Liver (tissue), 9 donors: Measurements from ENCODE around the gene SERPINA6. TPM values are rescaled to one million over a fixed set of nuclear protein-coding genes. Genes with fewer than 3 reads are reported as not detected.

Source experiments
- DNase-seq: peaks from one replicate; pipeline ENCODE4 v3.0.0-alpha.2; 2017; ENCODE audit warnings: low spot score
- H3K27ac ChIP-seq, 2 donors: one replicate each; pipeline ENCODE4 v1.7.0; 2013; ENCODE audit warnings: inconsistent platforms in 2 of 2, low read length in 2 of 2, control low read depth in 1 of 2, low read depth in 1 of 2, mild to moderate bottlenecking in 1 of 2
- H3K27me3 ChIP-seq, 4 donors: one replicate each; pipeline versions ENCODE4 v1.6.1 to v1.7.0; 2013; ENCODE audit warnings: low read length in 3 of 4, inconsistent platforms in 1 of 4, mild to moderate bottlenecking in 1 of 4, moderate library complexity in 1 of 4; ENCODE audit not compliant: control insufficient read depth in 4 of 4, insufficient read depth in 4 of 4
- H3K36me3 ChIP-seq, 4 donors: one replicate each; pipeline versions ENCODE4 v1.6.1 to v1.7.0; 2013; ENCODE audit warnings: low read length in 3 of 4, mild to moderate bottlenecking in 3 of 4, low read depth in 1 of 4, moderate library complexity in 1 of 4; ENCODE audit not compliant: control insufficient read depth in 4 of 4, insufficient read depth in 3 of 4
- H3K4me1 ChIP-seq, 4 donors: one replicate each; pipeline versions ENCODE4 v1.6.1 to v1.7.0; 2013; ENCODE audit warnings: low read length in 3 of 4, mild to moderate bottlenecking in 3 of 4, moderate library complexity in 1 of 4; ENCODE audit not compliant: control insufficient read depth in 4 of 4, insufficient read depth in 4 of 4
- H3K4me3 ChIP-seq, 3 donors: one replicate each; pipeline versions ENCODE4 v1.6.1 to v1.7.0; 2013; ENCODE audit warnings: low read length in 3 of 3, control low read depth in 1 of 3, low read depth in 1 of 3, mild to moderate bottlenecking in 1 of 3
- H3K9ac ChIP-seq, 2 donors: one replicate each; pipeline ENCODE4 v1.7.0; 2013; ENCODE audit warnings: low read length in 2 of 2, mild to moderate bottlenecking in 2 of 2, moderate library complexity in 2 of 2, control low read depth in 1 of 2, low read depth in 1 of 2
- H3K9me3 ChIP-seq, 4 donors: one replicate each; pipeline versions ENCODE4 v1.6.1 to v1.7.0; 2013; ENCODE audit warnings: low read length in 3 of 4; ENCODE audit not compliant: control insufficient read depth in 4 of 4
- EGR1 ChIP-seq, 2 donors: IDR thresholded peaks; 2 replicates each; pipeline ENCODE4 v1.6.1; 2016 to 2018; ENCODE audit warnings: antibody characterized with exemption in 2 of 2, low read depth in 2 of 2
- FOXA1 ChIP-seq: IDR thresholded peaks from 2 replicates; pipeline ENCODE4 v1.6.1; 2016; ENCODE audit warnings: antibody characterized with exemption
- FOXA2 ChIP-seq: IDR thresholded peaks from 2 replicates; pipeline ENCODE4 v1.6.1; 2016; ENCODE audit warnings: antibody characterized with exemption
- GABPA ChIP-seq, 2 donors: IDR thresholded peaks in 1 of 2; conservative IDR thresholded peaks in 1 of 2; 2 replicates each; pipeline ENCODE4 v1.6.1; 2016; ENCODE audit warnings: antibody characterized with exemption in 2 of 2, mild to moderate bottlenecking in 1 of 2, moderate library complexity in 1 of 2
- HNF4A ChIP-seq, 2 donors: conservative IDR thresholded peaks; 2 replicates each; pipeline ENCODE4 v1.6.1; 2016; ENCODE audit warnings: antibody characterized with exemption in 2 of 2, mild to moderate bottlenecking in 2 of 2
- HNF4G ChIP-seq: IDR thresholded peaks from 2 replicates; pipeline ENCODE4 v1.6.1; 2016; ENCODE audit warnings: antibody characterized with exemption
- JUND ChIP-seq, 2 donors: IDR thresholded peaks; 2 replicates each; pipeline ENCODE4 v1.6.1; 2016; ENCODE audit warnings: antibody characterized with exemption in 2 of 2
- NR2F2 ChIP-seq: IDR thresholded peaks from 2 replicates; pipeline ENCODE4 v1.6.1; 2016; ENCODE audit warnings: antibody characterized with exemption
- RAD21 ChIP-seq, 2 donors: IDR thresholded peaks; 2 replicates each; pipeline ENCODE4 v1.6.1; 2016; ENCODE audit warnings: antibody characterized with exemption in 2 of 2, mild to moderate bottlenecking in 2 of 2
- RXRA ChIP-seq, 2 donors: IDR thresholded peaks; 2 replicates each; pipeline ENCODE4 v1.6.1; 2017 to 2018; ENCODE audit warnings: antibody characterized with exemption in 2 of 2, mild to moderate bottlenecking in 1 of 2
- SP1 ChIP-seq: IDR thresholded peaks from 2 replicates; pipeline ENCODE4 v1.6.1; 2018; ENCODE audit warnings: antibody characterized with exemption, mild to moderate bottlenecking
- TAF1 ChIP-seq: conservative IDR thresholded peaks from 2 replicates; pipeline ENCODE4 v1.6.1; 2016; ENCODE audit warnings: antibody characterized with exemption, mild to moderate bottlenecking
- YY1 ChIP-seq: IDR thresholded peaks from 2 replicates; pipeline ENCODE4 v1.6.1; 2016; ENCODE audit warnings: antibody characterized with exemption, mild to moderate bottlenecking
- ZBTB33 ChIP-seq: IDR thresholded peaks from 2 replicates; pipeline ENCODE4 v1.6.1; 2016; ENCODE audit warnings: antibody characterized with exemption
- WGBS: extraction: QIAGEN DNeasy Blood & Tissue Kit; methylation state at CpG from one replicate; pipeline ENCODE4 v1.1.7; 2013; 5-methylcytosine and 5-hydroxymethylcytosine counted together
- polyA plus RNA-seq, 2 donors: library from polyadenylated mRNA; stranded (reverse) in 1 of 2; unstranded in 1 of 2; fragments of 200-250 nt in 1 of 2; fragments of >200 nt in 1 of 2; fragmentation: Nextera tagmentation in 1 of 2; extraction: Ambion mirVana in 1 of 2; gene quantifications; one replicate each; pipeline versions ENCODE4 v1.2.1 to v1.2.3, GENCODE V29; 2013 to 2015
- total RNA-seq, 2 donors: library from RNA; depleted of rRNA; stranded (reverse); fragments of >200 nt; gene quantifications; one replicate each; pipeline ENCODE4 v1.2.3, GENCODE V29; 2014
- TF ChIP-seq, protein P1 (sequence below): IDR thresholded peaks from 2 replicates; pipeline ENCODE4 v1.6.1; 2016; ENCODE audit warnings: antibody characterized with exemption, mild to moderate bottlenecking
- TF ChIP-seq, protein P2 (sequence below): IDR thresholded peaks from 2 replicates; pipeline ENCODE4 v1.6.1; 2016; ENCODE audit warnings: antibody characterized with exemption
- TF ChIP-seq, protein P3 (sequence below): fragments of 150-350 bp; IDR thresholded peaks from 2 replicates; pipeline ENCODE4 v1.5.1; 2017; ENCODE audit warnings: improper control_type of control experiment, low read depth, low read length; ENCODE audit not compliant: missing input control
- TF ChIP-seq, protein P4 (sequence below): IDR thresholded peaks from 2 replicates; pipeline ENCODE4 v1.6.1; 2016; ENCODE audit warnings: antibody characterized with exemption
- donor health status: healthy.
- donor health status: healthy.
- donor health status: healthy.
- donor health status: healthy.
- donor health status: healthy.

Gene SERPINA6
- total and polyA plus RNA-seq, 4 donors, result 188 to 357 (median 328) TPM

GRCh38 chr14:94317259-94317658 is 5.9 kb downstream of the SERPINA6 start:
- TF ChIP-seq FOXA1 (peak; percentile 75), RAD21 (IDR thresholded peaks at IDR 0.05) (peak; percentile 49 to 61), FOXA2 (peak; percentile 64), NR2F2 (no peak), HNF4A (conservative IDR thresholded peaks at IDR 0.05) (peak; percentile 77 to 89), TAF1 (peak; percentile 95), RXRA (IDR thresholded peaks at IDR 0.05) (peak; percentile 64 to 83), YY1 (peak; percentile 73), HNF4G (peak; percentile 55), JUND (IDR thresholded peaks at IDR 0.05) (peak; percentile 19 to 45), GABPA (IDR thresholded peaks at IDR 0.05 in 1 of 2, conservative IDR thresholded peaks at IDR 0.05 in 1 of 2) (no peak), ZBTB33 (peak; percentile 54), SP1 (peak; percentile 71), EGR1 (IDR thresholded peaks at IDR 0.05; ENCODE audit: low read depth in 2 of 2) (peak in 1 of 2 donors; percentile 33)
- TF ChIP-seq, protein P1, sequence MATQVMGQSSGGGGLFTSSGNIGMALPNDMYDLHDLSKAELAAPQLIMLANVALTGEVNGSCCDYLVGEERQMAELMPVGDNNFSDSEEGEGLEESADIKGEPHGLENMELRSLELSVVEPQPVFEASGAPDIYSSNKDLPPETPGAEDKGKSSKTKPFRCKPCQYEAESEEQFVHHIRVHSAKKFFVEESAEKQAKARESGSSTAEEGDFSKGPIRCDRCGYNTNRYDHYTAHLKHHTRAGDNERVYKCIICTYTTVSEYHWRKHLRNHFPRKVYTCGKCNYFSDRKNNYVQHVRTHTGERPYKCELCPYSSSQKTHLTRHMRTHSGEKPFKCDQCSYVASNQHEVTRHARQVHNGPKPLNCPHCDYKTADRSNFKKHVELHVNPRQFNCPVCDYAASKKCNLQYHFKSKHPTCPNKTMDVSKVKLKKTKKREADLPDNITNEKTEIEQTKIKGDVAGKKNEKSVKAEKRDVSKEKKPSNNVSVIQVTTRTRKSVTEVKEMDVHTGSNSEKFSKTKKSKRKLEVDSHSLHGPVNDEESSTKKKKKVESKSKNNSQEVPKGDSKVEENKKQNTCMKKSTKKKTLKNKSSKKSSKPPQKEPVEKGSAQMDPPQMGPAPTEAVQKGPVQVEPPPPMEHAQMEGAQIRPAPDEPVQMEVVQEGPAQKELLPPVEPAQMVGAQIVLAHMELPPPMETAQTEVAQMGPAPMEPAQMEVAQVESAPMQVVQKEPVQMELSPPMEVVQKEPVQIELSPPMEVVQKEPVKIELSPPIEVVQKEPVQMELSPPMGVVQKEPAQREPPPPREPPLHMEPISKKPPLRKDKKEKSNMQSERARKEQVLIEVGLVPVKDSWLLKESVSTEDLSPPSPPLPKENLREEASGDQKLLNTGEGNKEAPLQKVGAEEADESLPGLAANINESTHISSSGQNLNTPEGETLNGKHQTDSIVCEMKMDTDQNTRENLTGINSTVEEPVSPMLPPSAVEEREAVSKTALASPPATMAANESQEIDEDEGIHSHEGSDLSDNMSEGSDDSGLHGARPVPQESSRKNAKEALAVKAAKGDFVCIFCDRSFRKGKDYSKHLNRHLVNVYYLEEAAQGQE, result peak; percentile 91
- TF ChIP-seq, protein P2, sequence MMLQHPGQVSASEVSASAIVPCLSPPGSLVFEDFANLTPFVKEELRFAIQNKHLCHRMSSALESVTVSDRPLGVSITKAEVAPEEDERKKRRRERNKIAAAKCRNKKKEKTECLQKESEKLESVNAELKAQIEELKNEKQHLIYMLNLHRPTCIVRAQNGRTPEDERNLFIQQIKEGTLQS, result no peak
- TF ChIP-seq, protein P3, sequence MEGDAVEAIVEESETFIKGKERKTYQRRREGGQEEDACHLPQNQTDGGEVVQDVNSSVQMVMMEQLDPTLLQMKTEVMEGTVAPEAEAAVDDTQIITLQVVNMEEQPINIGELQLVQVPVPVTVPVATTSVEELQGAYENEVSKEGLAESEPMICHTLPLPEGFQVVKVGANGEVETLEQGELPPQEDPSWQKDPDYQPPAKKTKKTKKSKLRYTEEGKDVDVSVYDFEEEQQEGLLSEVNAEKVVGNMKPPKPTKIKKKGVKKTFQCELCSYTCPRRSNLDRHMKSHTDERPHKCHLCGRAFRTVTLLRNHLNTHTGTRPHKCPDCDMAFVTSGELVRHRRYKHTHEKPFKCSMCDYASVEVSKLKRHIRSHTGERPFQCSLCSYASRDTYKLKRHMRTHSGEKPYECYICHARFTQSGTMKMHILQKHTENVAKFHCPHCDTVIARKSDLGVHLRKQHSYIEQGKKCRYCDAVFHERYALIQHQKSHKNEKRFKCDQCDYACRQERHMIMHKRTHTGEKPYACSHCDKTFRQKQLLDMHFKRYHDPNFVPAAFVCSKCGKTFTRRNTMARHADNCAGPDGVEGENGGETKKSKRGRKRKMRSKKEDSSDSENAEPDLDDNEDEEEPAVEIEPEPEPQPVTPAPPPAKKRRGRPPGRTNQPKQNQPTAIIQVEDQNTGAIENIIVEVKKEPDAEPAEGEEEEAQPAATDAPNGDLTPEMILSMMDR, result no peak
- TF ChIP-seq, protein P4, sequence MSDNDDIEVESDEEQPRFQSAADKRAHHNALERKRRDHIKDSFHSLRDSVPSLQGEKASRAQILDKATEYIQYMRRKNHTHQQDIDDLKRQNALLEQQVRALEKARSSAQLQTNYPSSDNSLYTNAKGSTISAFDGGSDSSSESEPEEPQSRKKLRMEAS, result peak; percentile 37
- peak; percentile 54 for DNase-seq
- WGBS, result 23% methylated on average over 4 of the region's 4 CpGs
- H3K36me3 ChIP-seq, result peaks cover 0 to 4% (median 0%) of the 10 kb centered on the region in 4 donors
- no peaks in the 10 kb centered on the region for H3K27me3 ChIP-seq
- H3K9me3 ChIP-seq, result no peaks in the 10 kb centered on the region
- H3K27ac ChIP-seq, result peak overlapping the region; percentile 60 to 85
- H3K4me1 ChIP-seq, result peaks cover 11 to 78% (median 38%) of the 10 kb centered on the region in 4 donors
- peak overlapping the region in 1 of 2 donors; percentile 64 for H3K9ac ChIP-seq
- peak overlapping the region in 1 of 3 donors; percentile 7 for H3K4me3 ChIP-seq
